Colonic mucosa (tissue), 4 donors: ENCODE results near the gene EEA1. TPM values are rescaled to one million over a fixed set of nuclear protein-coding genes. Genes with fewer than 3 reads are reported as not detected.

Source experiments
- DNase-seq: peaks from one replicate; pipeline ENCODE4 v3.0.0-alpha.2; 2020
- H3K27ac ChIP-seq: fragments of 200-600 bp; one replicate; pipeline ENCODE4 v1.8.0; 2021
- H3K27me3 ChIP-seq: fragments of 200-600 bp; one replicate; pipeline ENCODE4 v1.8.0; 2021
- H3K36me3 ChIP-seq: fragments of 200-600 bp; one replicate; pipeline ENCODE4 v1.8.0; 2021
- H3K4me1 ChIP-seq: fragments of 200-600 bp; one replicate; pipeline ENCODE4 v1.8.0; 2021; ENCODE audit warnings: mild to moderate bottlenecking
- H3K4me3 ChIP-seq: fragments of 200-600 bp; one replicate; pipeline ENCODE4 v1.8.0; 2021
- H3K9ac ChIP-seq, 2 donors: one replicate each; pipeline ENCODE4 v1.7.0; 2013; ENCODE audit warnings: control low read depth in 2 of 2, low read depth in 2 of 2, low read length in 2 of 2
- H3K9me3 ChIP-seq: fragments of 200-600 bp; one replicate; pipeline ENCODE4 v1.8.0; 2021
- intact Hi-C: fragments of 100-400 bp; cut with DNase I; formaldehyde crosslinking; loops from one replicate; pipeline ENCODE4 v1.14.1; 2022
- total RNA-seq, 2 donors: library from RNA; stranded (reverse); fragmentation: NEBNext Ultra II Directional in 1 of 2; extraction: Animal tissue kit (Norgen Biotek cat#: 25700) in 1 of 2; gene quantifications; one replicate each; pipeline ENCODE4 v1.2.1, GENCODE V29; 2021
- TF ChIP-seq, protein P1 (sequence below): fragments of 200-600 bp; IDR thresholded peaks from one replicate; pipeline ENCODE4 v1.8.0; 2022; ENCODE audit warnings: antibody characterized with exemption, mild to moderate bottlenecking
- donor health status: healthy.
- donor health status: DM: no; HTN: no; CAD: no.
- donor health status: DM: no; HTN: no; CAD: no.

EEA1 gene
- total RNA-seq, 2 donors from 2014 or later = 23.0 to 38.7 TPM

DNA sequence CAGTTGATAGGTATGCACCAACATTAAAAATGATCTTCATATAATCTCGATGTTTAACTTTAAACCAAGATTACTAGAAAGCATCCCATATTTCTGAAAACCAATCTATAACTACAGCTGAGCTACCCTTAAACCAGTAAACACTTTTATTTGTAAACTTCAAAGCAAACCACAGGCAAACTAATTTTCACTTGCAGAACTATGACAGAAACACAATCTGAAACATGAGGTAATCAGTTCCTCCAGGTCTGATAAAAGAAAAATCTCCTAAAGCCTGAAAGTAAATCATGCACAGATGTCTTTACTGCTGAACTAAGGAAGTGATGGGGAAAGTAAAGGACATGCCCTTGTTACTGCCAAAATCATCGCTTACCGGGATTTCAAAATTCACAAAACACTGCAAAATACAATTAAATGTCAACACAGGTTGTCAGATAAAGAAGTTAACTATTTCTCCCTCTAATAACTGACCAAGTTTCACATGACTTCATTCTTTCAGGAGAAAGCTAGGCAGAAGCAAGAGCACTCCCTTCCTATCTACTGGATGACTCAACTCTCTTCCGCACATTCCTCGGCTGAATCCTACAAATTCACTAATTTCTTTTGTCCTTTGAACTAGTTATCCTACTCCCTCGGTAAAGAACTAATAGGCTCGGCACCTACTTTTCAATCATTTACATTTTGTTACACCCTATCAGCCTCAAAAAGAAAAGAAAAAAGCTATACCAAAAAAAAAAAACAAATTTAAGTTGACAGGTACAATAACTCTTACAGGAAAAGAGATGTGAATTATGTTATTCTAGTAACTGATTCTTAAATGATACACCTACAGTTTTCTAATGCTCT lies 1.4 kb downstream of the EEA1 start:
- H3K9me3 ChIP-seq = no peaks in the 10 kb centered on the region
- peaks cover 4% of the 10 kb centered on the region for H3K4me1 ChIP-seq
- TF ChIP-seq, protein P1, sequence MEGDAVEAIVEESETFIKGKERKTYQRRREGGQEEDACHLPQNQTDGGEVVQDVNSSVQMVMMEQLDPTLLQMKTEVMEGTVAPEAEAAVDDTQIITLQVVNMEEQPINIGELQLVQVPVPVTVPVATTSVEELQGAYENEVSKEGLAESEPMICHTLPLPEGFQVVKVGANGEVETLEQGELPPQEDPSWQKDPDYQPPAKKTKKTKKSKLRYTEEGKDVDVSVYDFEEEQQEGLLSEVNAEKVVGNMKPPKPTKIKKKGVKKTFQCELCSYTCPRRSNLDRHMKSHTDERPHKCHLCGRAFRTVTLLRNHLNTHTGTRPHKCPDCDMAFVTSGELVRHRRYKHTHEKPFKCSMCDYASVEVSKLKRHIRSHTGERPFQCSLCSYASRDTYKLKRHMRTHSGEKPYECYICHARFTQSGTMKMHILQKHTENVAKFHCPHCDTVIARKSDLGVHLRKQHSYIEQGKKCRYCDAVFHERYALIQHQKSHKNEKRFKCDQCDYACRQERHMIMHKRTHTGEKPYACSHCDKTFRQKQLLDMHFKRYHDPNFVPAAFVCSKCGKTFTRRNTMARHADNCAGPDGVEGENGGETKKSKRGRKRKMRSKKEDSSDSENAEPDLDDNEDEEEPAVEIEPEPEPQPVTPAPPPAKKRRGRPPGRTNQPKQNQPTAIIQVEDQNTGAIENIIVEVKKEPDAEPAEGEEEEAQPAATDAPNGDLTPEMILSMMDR = no peak
- H3K36me3 ChIP-seq = no peaks in the 10 kb centered on the region
- intact Hi-C loops = no loop called here
- H3K27me3 ChIP-seq = no peaks in the 10 kb centered on the region
- no peak for DNase-seq
- H3K9ac ChIP-seq = peak overlapping the region; percentile 80 to 90
- H3K27ac ChIP-seq = peak overlapping the region; percentile 96
- H3K4me3 ChIP-seq = peak overlapping the region; percentile 72

DNA sequence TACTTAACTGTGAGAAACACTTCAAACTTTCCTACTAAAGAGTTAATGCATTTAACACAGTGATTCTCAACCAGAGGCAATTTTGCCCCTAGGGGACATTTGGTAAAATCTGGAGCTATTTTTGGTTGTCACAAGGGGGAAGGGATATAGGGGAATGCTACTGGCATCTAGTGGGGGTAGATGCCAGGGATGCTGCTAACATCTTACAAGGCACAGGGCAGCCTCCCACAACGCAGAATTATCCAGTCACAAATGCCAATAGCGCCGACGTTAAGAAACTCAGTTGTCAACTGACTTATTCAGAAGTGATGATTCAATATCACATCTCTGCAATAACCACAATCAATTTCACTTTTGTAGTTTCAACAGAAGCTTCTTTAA lies 2.0 kb downstream of the EEA1 start:
- Histone ChIP-seq H3K9ac (peak overlapping the region in 1 of 2 donors; percentile 7), H3K4me3 (no peak overlapping the region), H3K4me1 (peaks cover 4% of the 10 kb centered on the region), H3K9me3 (no peaks in the 10 kb centered on the region), H3K27ac (no peak overlapping the region), H3K36me3 (no peaks in the 10 kb centered on the region), H3K27me3 (no peaks in the 10 kb centered on the region)
- TF ChIP-seq, protein P1 = no peak
- intact Hi-C loops = no loop called here
- no peak for DNase-seq

DNA sequence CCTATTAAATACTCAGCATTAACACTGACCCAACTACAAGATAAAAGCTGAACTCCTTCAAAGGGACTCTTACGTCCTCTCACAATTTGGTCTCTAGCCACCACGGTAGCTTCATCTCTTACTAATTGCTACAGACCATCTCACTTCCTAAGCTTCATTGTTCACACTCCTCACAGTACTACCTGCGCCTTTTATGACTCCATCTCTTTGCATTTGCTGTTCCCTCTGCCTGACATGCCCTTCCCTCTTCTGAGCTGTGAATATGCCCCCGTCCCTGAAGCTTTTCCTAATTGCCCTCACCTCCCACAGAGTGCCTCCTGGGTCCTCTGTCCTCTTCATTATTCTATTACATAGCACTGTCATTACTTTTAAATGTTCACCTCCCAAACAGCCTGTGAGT lies 2.5 kb downstream of the EEA1 start:
- H3K9ac ChIP-seq = peak overlapping the region in 1 of 2 donors; percentile 7
- no peak overlapping the region for H3K27ac ChIP-seq
- H3K4me1 ChIP-seq = peaks cover 4% of the 10 kb centered on the region
- no peaks in the 10 kb centered on the region for H3K36me3 ChIP-seq
- TF ChIP-seq, protein P1 = no peak
- no peak for DNase-seq
- H3K9me3 ChIP-seq = no peaks in the 10 kb centered on the region
- no peak overlapping the region for H3K4me3 ChIP-seq
- H3K27me3 ChIP-seq = no peaks in the 10 kb centered on the region
- intact Hi-C loops = no loop called here

DNA sequence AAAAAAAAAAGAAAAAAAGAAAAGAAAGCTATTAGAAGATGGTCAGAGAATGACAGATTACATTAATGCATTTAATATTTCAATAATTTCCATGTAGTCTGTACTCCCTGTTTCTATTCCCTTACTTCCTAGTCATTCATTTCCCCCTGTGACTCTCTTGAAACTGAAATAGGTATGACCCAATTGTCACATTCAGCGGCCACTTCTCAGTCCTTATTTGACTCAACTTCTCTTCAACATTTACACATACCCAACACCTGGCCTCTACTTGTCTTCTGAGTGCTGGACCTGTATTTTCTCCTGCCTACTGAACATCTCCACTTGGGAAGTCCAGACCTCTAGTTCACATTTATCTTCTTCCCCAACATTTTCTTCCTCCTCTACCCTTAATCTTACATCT lies 7.2 kb downstream of the EEA1 start:
- no peak overlapping the region for H3K27ac ChIP-seq
- no peak for DNase-seq
- H3K9ac ChIP-seq = no peak overlapping the region
- intact Hi-C loops = no loop called here
- H3K36me3 ChIP-seq = no peaks in the 10 kb centered on the region
- H3K9me3 ChIP-seq = no peaks in the 10 kb centered on the region
- no peak overlapping the region for H3K4me3 ChIP-seq
- TF ChIP-seq, protein P1 = no peak
- H3K27me3 ChIP-seq = no peaks in the 10 kb centered on the region
- peaks cover 1% of the 10 kb centered on the region for H3K4me1 ChIP-seq

DNA sequence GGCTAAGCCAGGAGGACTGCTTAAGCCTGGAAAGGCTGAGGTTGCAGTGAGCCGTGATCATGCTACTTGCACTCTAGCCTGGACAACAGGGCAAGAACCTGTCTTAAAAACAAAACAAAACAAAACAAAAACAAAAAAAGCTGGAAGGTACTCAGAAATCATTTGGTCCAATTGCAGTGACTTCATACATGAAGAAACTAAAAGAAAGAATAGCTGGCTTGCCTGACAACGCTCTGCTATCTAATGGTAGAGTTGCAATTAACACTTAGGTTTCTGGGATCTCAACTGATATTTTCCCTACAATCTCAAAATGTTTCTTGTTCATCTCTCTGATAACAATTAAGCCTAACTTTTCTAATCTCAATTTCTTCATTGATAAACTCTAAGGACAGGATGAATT lies 13.7 kb downstream of the EEA1 start:
- Histone ChIP-seq H3K27ac (no peak overlapping the region), H3K4me3 (no peak overlapping the region), H3K27me3 (no peaks in the 10 kb centered on the region), H3K36me3 (no peaks in the 10 kb centered on the region), H3K9ac (no peak overlapping the region), H3K4me1 (no peaks in the 10 kb centered on the region), H3K9me3 (no peaks in the 10 kb centered on the region)
- intact Hi-C loops = no loop called here
- no peak for DNase-seq
- TF ChIP-seq, protein P1 = no peak
